BJ (cell line): ENCODE measurements around the gene HSPB8. TPM values are rescaled to one million over a fixed set of nuclear protein-coding genes. Genes with fewer than 3 reads are reported as not detected.

ENCODE experiments used
- CTCF ChIA-PET: fragments of 350-600 bp; formaldehyde crosslinking; extraction: SDS; loops from one replicate; lab custom pipeline; 2021; ENCODE audit warnings: antibody characterized with exemption, inconsistent platforms; lab: Yijun Ruan, JAX
- POLR2A ChIA-PET: fragments of 300-600 bp; sonication (Branson Sonifier 250); formaldehyde crosslinking; extraction: SDS; loops from one replicate; lab custom pipeline; 2021; ENCODE audit warnings: antibody characterized with exemption; lab: Charles Lee
- DNase-seq: peaks from one replicate; pipeline ENCODE4 v3.0.0-alpha.2; 2011; ENCODE audit warnings: low read depth
- H3K27me3 ChIP-seq: 2 replicates; pipeline ENCODE4 v1.6.0; 2011; ENCODE audit warnings: low read length; ENCODE audit not compliant: control insufficient read depth, insufficient read depth
- H3K36me3 ChIP-seq: 2 replicates; pipeline ENCODE4 v1.5.1; 2011; ENCODE audit warnings: low read length; ENCODE audit not compliant: control insufficient read depth, insufficient read depth
- H3K4me3 ChIP-seq: 2 replicates; pipeline ENCODE4 v1.5.1; 2011; ENCODE audit warnings: low read depth, mild to moderate bottlenecking, control low read depth, low read length
- polyA minus RNA-seq: library from RNA; depleted of rRNA, polyadenylated mRNA; stranded (reverse); fragments of >200 nt; gene quantifications from 2 replicates; pipeline ENCODE4 v1.2.3, GENCODE V29; 2011; rRNA and poly(A)+ RNA removed
- polyA plus RNA-seq: library from polyadenylated mRNA; depleted of rRNA; stranded (reverse); fragments of >200 nt; gene quantifications from 2 replicates; pipeline ENCODE4 v1.2.3, GENCODE V29; 2011; rRNA removed
- TF ChIP-seq, protein P1 (sequence below): IDR thresholded peaks from 2 replicates; pipeline ENCODE4 v1.5.1; 2011; ENCODE audit warnings: low read depth, mild to moderate bottlenecking, control low read depth, inconsistent platforms, low read length, moderate library complexity; ENCODE audit not compliant: insufficient read depth

Gene HSPB8, protein sequence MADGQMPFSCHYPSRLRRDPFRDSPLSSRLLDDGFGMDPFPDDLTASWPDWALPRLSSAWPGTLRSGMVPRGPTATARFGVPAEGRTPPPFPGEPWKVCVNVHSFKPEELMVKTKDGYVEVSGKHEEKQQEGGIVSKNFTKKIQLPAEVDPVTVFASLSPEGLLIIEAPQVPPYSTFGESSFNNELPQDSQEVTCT
- 19.1 and 19.3 TPM in 2 replicates for polyA plus RNA-seq
- 7.9 and 11.0 TPM in 2 replicates for polyA minus RNA-seq

DNA sequence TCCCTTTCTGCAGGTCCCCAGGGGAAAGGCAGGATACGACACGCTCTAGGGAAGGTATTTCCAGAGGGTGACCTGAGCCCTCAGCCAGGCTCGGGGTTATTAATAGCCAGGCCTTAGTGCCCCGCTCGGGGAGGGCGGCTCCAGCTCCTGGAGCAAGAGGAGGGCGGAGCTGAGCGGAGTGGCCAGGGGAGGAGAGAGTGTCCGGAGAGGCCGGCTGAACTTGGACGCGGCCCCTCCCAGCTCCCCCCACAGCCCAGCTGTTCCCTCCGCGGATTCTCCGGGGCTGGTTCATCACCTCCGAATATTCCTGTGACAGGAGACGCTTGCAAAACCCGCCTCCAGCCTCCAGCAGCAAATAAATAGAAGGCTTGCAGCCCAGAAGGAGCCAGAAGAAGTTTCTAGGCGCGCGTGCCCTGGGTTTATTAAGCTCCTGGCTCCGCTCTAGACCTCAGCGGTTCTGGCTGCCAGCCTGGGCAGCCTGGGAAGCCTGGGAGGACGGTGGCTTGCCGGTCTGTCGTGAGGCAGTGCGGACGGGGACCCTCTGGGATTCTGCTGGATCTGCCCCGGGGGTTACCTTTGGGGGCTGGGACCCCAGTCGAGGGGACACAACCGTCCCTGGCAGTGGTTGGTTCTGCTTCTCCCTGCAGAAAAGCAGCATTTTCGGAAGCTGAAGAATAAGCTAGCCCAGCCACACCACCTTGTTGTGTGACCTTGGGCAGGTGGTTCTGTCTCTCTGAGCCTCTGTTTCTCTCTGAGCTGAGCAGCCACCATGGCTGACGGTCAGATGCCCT, at the start of gene HSPB8:
TSS of gene HSPB8 (plus strand) at position 388 of the 791 bp plus-strand sequence. CDS start at position 770, 382 bp downstream.
- ChIA-PET POLR2A (no interaction called here), CTCF (interaction anchor here (0.6 to 1.4 kb wide), 4 partner anchors 10 to 801 kb away, joined by 3 to 5 read pairs (median 3); no protein-coding TSS in a partner anchor)
- Histone ChIP-seq H3K27me3 (no peaks in the 10 kb centered on the region), H3K36me3 (no peaks in the 10 kb centered on the region), H3K4me3 (peak within 1 kb of the TSS; percentile 44)
- TF ChIP-seq, protein P1, sequence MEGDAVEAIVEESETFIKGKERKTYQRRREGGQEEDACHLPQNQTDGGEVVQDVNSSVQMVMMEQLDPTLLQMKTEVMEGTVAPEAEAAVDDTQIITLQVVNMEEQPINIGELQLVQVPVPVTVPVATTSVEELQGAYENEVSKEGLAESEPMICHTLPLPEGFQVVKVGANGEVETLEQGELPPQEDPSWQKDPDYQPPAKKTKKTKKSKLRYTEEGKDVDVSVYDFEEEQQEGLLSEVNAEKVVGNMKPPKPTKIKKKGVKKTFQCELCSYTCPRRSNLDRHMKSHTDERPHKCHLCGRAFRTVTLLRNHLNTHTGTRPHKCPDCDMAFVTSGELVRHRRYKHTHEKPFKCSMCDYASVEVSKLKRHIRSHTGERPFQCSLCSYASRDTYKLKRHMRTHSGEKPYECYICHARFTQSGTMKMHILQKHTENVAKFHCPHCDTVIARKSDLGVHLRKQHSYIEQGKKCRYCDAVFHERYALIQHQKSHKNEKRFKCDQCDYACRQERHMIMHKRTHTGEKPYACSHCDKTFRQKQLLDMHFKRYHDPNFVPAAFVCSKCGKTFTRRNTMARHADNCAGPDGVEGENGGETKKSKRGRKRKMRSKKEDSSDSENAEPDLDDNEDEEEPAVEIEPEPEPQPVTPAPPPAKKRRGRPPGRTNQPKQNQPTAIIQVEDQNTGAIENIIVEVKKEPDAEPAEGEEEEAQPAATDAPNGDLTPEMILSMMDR: no peak
- peak; percentile 71 for DNase-seq

DNA sequence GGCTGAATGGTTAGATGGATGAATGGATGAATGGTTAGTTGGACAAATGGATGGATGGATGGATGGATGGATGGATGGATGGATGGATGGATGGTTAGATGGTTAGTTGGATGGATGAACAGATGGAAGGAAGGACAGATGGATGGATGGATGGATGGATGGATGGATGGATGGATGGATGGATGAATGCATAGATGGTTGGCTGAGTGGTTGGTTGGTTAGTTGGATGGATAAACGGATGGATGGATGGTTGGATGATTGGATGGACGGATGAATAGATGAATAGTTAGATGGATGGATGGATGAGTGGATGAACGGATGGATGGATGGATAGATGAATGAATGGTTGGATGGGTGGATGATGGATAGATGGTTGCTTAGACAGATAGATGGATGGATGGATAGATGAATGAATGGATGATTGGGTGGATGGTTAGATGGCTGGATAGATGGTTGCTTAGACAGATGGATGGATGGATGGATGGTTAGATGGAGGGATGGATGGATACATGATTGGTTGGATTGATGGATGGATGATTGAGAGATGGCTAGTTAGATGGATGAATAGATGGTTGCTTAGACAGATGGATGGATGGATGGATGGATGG, 48.8 kb upstream of the HSPB8 start:
- ChIA-PET CTCF (no interaction called here), POLR2A (no interaction called here)
- Histone ChIP-seq H3K36me3 (no peaks in the 10 kb centered on the region), H3K27me3 (no peaks in the 10 kb centered on the region), H3K4me3 (no peak overlapping the region)
- TF ChIP-seq, protein P1: no peak
- no peak for DNase-seq

DNA sequence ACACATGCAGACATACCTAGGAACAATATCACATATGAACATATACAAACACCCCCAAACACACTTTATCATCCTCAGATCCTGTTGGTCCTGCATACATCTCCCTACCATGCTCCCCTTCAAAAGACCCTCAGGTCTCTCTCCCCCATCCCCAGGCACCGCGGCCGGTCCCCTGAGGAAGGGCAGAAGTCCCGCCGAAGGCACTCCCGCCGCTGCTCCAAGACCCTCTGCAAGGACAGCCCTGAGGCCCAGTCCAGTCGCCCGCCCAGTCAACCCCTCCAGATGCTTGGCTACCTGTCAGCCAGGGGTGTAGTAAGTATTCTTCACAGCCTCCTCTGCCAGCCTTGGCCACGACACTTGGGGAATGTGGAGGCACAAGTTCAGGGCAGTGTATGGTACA, 48.2 kb upstream of the HSPB8 start:
- Histone ChIP-seq H3K36me3 (no peaks in the 10 kb centered on the region), H3K4me3 (no peak overlapping the region), H3K27me3 (no peaks in the 10 kb centered on the region)
- ChIA-PET CTCF (interaction anchor here (1.3 kb wide), 1 partner anchor 14 kb away, joined by 4 read pairs; no protein-coding TSS in a partner anchor), POLR2A (no interaction called here)
- TF ChIP-seq, protein P1: no peak
- no peak for DNase-seq

DNA sequence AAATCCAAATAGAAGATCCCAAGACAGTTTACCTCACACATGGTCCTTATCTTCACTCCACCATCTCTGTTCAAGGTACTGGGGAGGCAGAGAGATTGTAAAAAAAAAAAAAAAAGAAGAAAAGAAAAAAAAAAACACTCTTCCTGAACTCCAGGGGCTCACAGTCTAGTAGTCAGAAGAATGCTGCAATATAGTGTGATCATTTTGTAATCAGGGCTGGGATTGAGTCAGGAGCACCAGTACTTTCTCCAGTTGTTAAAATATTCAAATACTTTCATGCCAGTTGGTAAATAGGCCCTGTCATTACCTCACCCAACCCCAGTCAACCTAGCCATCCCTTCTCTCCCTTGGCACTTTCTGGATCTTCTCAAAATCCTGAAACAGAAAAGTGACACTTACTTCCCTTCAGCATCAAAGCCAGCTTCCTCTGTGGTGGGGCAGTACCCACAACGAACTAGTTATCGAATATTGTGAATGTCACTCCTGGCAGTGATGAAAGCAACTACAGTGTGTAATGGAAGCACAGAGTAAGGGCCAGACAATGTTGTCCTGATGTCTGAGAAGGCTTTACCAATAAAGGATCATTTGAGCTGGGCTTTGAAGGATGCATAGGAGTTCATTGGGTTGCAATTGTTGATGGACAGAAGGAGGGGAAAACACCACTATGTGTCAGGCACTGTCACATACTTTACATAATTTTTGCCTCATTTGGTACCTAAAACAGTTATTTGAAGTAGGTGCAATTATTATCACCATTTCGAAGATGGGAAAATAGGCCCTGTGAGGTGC, 44.3 kb upstream of the HSPB8 start:
- Histone ChIP-seq H3K4me3 (no peak overlapping the region), H3K27me3 (no peaks in the 10 kb centered on the region), H3K36me3 (no peaks in the 10 kb centered on the region)
- TF ChIP-seq, protein P1: no peak
- ChIA-PET CTCF (no interaction called here), POLR2A (no interaction called here)
- no peak for DNase-seq
